Esophagus squamous epithelium (tissue), 5 donors: ENCODE measurements around the gene RBBP7. TPM values are rescaled to one million over a fixed set of nuclear protein-coding genes. Genes with fewer than 3 reads are reported as not detected.

ENCODE experiments used
- DNase-seq: peaks from one replicate; lab custom pipeline; 2025; lab: John Stamatoyannopoulos, UW
- H3K27ac ChIP-seq, 4 donors: fragments of 200-600 bp; sonication (generic); one replicate each; pipeline ENCODE4 v1.5.1; 2016 to 2019; ENCODE audit warnings: mild to moderate bottlenecking in 1 of 4
- H3K27me3 ChIP-seq, 4 donors: fragments of 200-600 bp; sonication (generic); 1 replicate in 3 of 4; 2 replicates in 1 of 4; pipeline versions ENCODE4 v1.5.1 to v1.6.0; 2017 to 2021; ENCODE audit warnings: antibody characterized with exemption in 1 of 4
- H3K36me3 ChIP-seq, 3 donors: fragments of 200-600 bp; sonication (generic); one replicate each; pipeline ENCODE4 v1.5.1; 2016 to 2019
- H3K4me1 ChIP-seq, 3 donors: fragments of 200-600 bp; sonication (generic); one replicate each; pipeline ENCODE4 v1.5.1; 2017 to 2019
- H3K4me3 ChIP-seq, 4 donors: fragments of 200-600 bp; sonication (generic); 1 replicate in 3 of 4; 2 replicates in 1 of 4; pipeline ENCODE4 v1.5.1; 2016 to 2019; ENCODE audit warnings: mild to moderate bottlenecking in 2 of 4, moderate library complexity in 1 of 4
- H3K9me3 ChIP-seq, 3 donors: fragments of 200-600 bp; sonication (generic); one replicate each; pipeline ENCODE4 v1.5.1; 2016 to 2019
- CTCF ChIP-seq, 6 experiments: fragments of 450-650 bp in 4 of 6; fragments of 200-600 bp in 2 of 6; sonication (generic) in 2 of 6; IDR thresholded peaks; one replicate each; pipeline ENCODE4 v1.5.1; 2016 to 2019; ENCODE audit warnings: antibody characterized with exemption in 6 of 6, mild to moderate bottlenecking in 4 of 6, moderate library complexity in 4 of 6
- POLR2A ChIP-seq, 4 donors: fragments of 450-650 bp; IDR thresholded peaks; one replicate each; pipeline ENCODE4 v1.6.1; 2017; ENCODE audit warnings: antibody characterized with exemption in 4 of 4, mild to moderate bottlenecking in 4 of 4, moderate library complexity in 3 of 4
- WGBS, 2 donors: methylation state at CpG; one replicate each; pipeline ENCODE4 v1.1.5; 2018; 5-methylcytosine and 5-hydroxymethylcytosine counted together
- intact Hi-C: fragments of 100-400 bp; cut with DNase I; formaldehyde crosslinking; loops from one replicate; pipeline ENCODE4 v1.15.0; 2022
- total RNA-seq, 4 donors: library from RNA; depleted of rRNA; stranded (reverse); fragments of >200 nt; gene quantifications; one replicate each; pipeline ENCODE4 v1.1.0, GENCODE V29; 2016
- donor health status: DM: yes; HTN: yes; CAD: no.

The RBBP7 gene
- total RNA-seq, 4 donors from 2014 or later = 41.1 to 91.9 (median 74.1) TPM

DNA sequence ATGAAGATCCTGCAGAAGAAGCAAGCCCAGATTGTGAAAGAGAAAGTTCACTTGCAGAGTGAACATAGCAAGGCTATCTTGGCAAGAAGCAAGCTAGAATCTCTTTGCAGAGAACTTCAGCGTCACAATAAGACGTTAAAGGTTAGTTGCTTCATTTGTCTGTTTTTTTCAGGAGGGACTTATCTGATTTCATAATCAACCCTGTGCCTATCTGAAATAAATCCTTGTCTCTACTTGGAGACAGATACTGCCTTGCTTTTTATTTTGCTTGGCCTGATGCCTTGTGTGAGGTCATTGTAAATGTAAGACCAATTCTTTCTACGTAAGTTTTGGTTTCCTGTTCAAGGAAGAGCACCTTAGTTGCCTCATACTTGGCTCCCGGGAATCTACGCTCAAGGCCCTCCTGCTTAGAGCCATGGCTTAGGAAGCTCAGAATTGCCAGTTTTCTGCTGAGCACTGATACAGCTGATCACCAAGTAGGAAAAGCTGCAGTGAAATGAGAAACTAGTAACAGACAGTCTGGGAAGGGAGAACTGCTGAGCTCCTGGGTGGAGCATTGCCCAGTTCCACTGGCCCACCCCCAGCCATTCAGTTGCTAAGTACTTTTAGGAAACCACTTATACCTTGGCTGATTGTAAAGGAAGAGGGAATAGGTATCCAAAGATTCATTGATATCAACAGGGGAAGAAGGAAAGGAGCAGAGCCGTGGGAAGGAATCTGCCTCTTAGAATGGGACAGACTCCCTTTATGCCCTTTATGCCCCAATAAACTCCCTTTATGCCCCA is 41.8 kb downstream of the RBBP7 start:
- Histone ChIP-seq H3K4me1 (peaks cover 0 to 27% (median 0%) of the 10 kb centered on the region in 3 donors), H3K4me3 (no peak overlapping the region), H3K27ac (peak overlapping the region; percentile 49 to 77 (median 68)), H3K36me3 (peaks cover 0 to 42% (median 0%) of the 10 kb centered on the region in 3 donors), H3K9me3 (no peaks in the 10 kb centered on the region), H3K27me3 (no peaks in the 10 kb centered on the region)
- DNase-seq = no peak
- no peak for TF ChIP-seq POLR2A (IDR thresholded peaks at IDR 0.05)
- 18 to 59% methylated on average over 5 to 6 of the region's 6 CpGs for WGBS, 2 donors
- intact Hi-C loops = no loop called here

DNA sequence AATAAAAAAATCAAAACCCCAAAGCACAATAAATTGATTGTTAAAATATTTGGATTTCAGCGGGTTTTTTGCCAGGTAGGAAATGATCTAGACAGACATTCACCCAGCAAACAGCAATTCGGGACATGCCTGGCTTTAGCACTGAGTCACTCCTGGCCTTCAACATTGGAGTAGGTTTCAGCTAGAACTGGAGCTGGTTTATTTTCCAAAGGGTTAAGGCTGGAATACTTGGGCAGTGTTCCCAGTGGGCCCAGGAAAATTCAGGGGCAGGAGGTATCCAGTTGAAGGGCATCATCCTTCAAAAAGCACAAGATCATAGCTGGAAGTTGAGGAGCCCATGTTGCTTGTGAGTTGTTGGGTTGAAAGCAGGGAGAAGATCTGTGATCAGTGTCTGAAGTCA is 42.9 kb downstream of the RBBP7 start:
- Histone ChIP-seq H3K4me3 (no peak overlapping the region), H3K27me3 (no peaks in the 10 kb centered on the region), H3K27ac (peak overlapping the region; percentile 19 to 77 (median 50)), H3K36me3 (peaks cover 0 to 41% (median 0%) of the 10 kb centered on the region in 3 donors), H3K4me1 (peaks cover 0 to 27% (median 0%) of the 10 kb centered on the region in 3 donors), H3K9me3 (no peaks in the 10 kb centered on the region)
- intact Hi-C loops = no loop called here
- no peak for DNase-seq
- TF ChIP-seq CTCF (IDR thresholded peaks at IDR 0.05) = no peak
- TF ChIP-seq POLR2A (IDR thresholded peaks at IDR 0.05) = no peak
- 33 to 63% methylated on average over 2 of the region's 2 CpGs for WGBS, 2 donors

DNA sequence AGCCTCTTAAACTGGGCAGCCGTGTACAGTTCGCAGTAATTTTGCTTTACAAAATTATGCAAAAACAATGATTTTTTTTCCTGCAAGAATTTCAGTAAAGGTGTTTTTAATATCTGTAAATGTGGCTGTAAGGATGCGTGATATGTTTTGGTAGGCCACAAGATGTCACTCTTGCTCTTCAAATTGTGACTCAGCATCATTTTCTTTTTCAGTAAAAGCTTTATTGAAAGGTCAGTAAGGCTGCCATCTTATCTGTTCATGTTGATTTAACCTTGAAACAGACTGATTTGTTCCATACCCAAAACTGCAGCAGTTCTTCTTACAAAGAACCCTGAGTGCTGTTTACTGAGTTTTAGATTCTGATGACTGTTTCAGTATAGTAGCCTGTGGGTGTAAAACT is 44.0 kb downstream of the RBBP7 start:
- H3K36me3 ChIP-seq = peaks cover 0 to 44% (median 0%) of the 10 kb centered on the region in 3 donors
- H3K9me3 ChIP-seq = no peaks in the 10 kb centered on the region
- peak overlapping the region in 1 of 4 donors; percentile 42 for H3K27ac ChIP-seq
- no peak for DNase-seq
- TF ChIP-seq POLR2A (IDR thresholded peaks at IDR 0.05) = no peak
- peak; percentile 26 to 47 (median 37) for TF ChIP-seq CTCF (IDR thresholded peaks at IDR 0.05)
- H3K27me3 ChIP-seq = no peaks in the 10 kb centered on the region
- WGBS, 2 donors = 49 to 61% methylated on average over 3 of the region's 3 CpGs
- peaks cover 0 to 27% (median 0%) of the 10 kb centered on the region in 3 donors for H3K4me1 ChIP-seq
- intact Hi-C loops = no loop called here
- no peak overlapping the region for H3K4me3 ChIP-seq

- Histone ChIP-seq H3K4me3 (no peak overlapping the region), H3K36me3 (peaks cover 0 to 52% (median 0%) of the 10 kb centered on the region in 3 donors), H3K4me1 (peaks cover 0 to 27% (median 0%) of the 10 kb centered on the region in 3 donors), H3K27ac (no peak overlapping the region), H3K9me3 (no peaks in the 10 kb centered on the region), H3K27me3 (no peaks in the 10 kb centered on the region)
- TF ChIP-seq POLR2A (IDR thresholded peaks at IDR 0.05) = no peak
- no peak for TF ChIP-seq CTCF (IDR thresholded peaks at IDR 0.05)
- WGBS, 2 donors = 67 to 71% methylated on average over 8 of the region's 8 CpGs
- intact Hi-C loops = no loop called here
- no peak for DNase-seq
These were observed 44.7 kb downstream of the RBBP7 start for GRCh38 chrX:16825264-16826035.

DNA sequence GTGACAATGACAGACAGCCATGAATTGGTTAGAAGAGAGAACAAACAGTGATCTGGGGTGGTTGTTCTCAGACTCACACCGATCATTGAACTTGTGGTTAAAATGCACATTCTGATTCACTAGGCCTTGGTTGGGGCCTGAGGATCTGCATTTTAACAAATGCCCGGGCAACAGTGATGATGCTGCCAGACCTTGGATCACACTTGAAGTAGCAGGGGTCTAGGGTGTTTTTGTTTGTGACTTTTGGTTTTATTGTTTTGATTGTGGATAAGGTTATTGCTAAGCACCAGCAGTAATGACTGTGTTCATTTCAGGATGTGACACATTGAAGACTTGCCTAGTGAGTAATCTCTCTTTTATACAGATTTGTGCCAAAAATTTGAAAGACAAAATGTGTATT is 47.4 kb downstream of the RBBP7 start:
- peaks cover 0 to 16% (median 0%) of the 10 kb centered on the region in 3 donors for H3K4me1 ChIP-seq
- no peak overlapping the region for H3K4me3 ChIP-seq
- no peak overlapping the region for H3K27ac ChIP-seq
- H3K27me3 ChIP-seq = no peaks in the 10 kb centered on the region
- intact Hi-C loops = no loop called here
- WGBS, 2 donors = 65 to 79% methylated on average over 2 of the region's 2 CpGs
- DNase-seq = no peak
- TF ChIP-seq POLR2A (IDR thresholded peaks at IDR 0.05) (no peak), CTCF (IDR thresholded peaks at IDR 0.05) (no peak)
- no peaks in the 10 kb centered on the region for H3K9me3 ChIP-seq
- peaks cover 0 to 65% (median 0%) of the 10 kb centered on the region in 3 donors for H3K36me3 ChIP-seq
